Sigmoid colon (tissue), 4 donors: ENCODE data around the gene ZNF691.

Experiments used
- CTCF ChIP-seq, 4 experiments: fragments of 450-650 bp in 3 of 4; fragments of 200-600 bp in 1 of 4; IDR thresholded peaks; one replicate each; pipeline ENCODE4 v1.5.1; 2016 to 2019; ENCODE audit warnings: antibody characterized with exemption in 4 of 4, mild to moderate bottlenecking in 3 of 4, moderate library complexity in 2 of 4
- EP300 ChIP-seq, 4 donors: sonication (generic); formaldehyde crosslinking; IDR thresholded peaks; one replicate each; pipeline ENCODE4 v1.6.1; 2017; ENCODE audit warnings: antibody characterized with exemption in 4 of 4
- POLR2AphosphoS5 ChIP-seq, 4 donors: sonication (generic); formaldehyde crosslinking; IDR thresholded peaks; one replicate each; pipeline ENCODE4 v1.6.1; 2017; ENCODE audit warnings: antibody characterized with exemption in 4 of 4

GRCh38 chr1:42844592-42845140 is 1.7 kb upstream of the ZNF691 start:
- no peak for TF ChIP-seq POLR2AphosphoS5 (IDR thresholded peaks at IDR 0.05)
- no peak for TF ChIP-seq CTCF (IDR thresholded peaks at IDR 0.05)
- TF ChIP-seq EP300 (IDR thresholded peaks at IDR 0.05), result no peak
